ENCODE measurements around the gene BTN1A1.
"Not testable (repeated sequence)": the region's sequence is repeated elsewhere in the genome, so short reads cannot be mapped to it uniquely, and the experiment has no call there.

The BTN1A1 gene

DNA sequence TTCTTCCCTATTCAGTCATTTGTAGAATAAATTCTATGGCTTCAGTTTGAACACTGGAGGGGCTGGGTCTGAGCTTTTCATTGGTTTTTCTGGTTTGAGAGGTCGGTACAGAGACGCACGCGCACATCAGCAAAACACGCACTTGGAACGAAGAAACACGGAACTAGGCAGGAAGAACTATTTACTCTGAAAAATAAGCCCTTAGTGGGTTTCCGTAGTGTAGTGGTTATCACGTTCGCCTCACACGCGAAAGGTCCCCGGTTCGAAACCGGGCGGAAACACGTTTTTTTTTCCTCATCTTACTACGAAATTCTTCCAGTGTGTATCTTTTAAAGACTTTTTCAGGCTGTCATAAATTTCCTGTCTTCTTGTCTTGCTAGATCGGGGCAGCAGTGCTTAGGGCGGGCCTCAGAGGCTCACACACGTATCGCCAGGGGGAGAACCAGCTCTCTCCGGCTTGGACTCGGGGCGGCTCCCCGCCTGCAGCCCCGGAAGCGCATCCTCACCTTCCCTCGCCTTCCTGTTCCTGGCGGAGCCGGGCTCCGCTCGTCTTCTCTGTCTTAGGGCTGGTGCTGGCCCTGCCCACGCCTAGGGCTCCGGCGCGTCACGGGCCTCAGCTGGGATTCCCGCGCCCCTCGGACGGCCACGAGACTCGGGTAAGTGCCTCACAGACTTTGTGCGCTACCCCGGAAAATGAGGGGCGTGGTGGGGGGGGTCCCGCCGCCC is 37.9 kb downstream of the BTN1A1 start, which contains the start of gene HMGN4:
HMGN4 (plus strand) TSS at position 521 of the 726 bp plus-strand sequence. CDS start 6,841 bp downstream, outside the sequence.
- DNase-seq (ENCODE audit: low read depth) = peak; percentile 95

DNA sequence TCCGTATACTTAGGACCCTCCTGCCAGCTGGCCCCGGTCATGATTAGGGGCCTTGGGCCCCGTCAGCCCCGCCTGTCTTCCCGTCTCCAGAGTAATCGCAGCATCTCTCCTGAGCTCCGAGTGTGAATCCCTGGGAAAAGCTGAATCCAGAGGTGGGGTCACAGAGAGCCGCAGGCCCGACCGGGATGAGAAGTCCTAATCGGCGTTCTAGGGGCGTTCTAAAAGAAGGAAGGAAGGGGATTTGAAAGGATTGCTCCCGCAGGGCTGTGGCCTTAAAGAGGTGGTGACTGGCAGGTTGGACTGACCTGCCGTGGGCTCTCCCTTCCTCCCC is 38.4 kb downstream of the BTN1A1 start:
- no peak for DNase-seq (ENCODE audit: low read depth)

GRCh38 chr6:26539071-26539615 is 39.0 kb downstream of the BTN1A1 start:
- DNase-seq (ENCODE audit: low read depth) = peak; percentile 45

GRCh38 chr6:26541579-26541978 is 41.5 kb downstream of the BTN1A1 start:
- DNase-seq (ENCODE audit: low read depth) = no peak

- DNase-seq (ENCODE audit: low read depth) = peak; percentile 58
These were observed 43.9 kb downstream of the BTN1A1 start for GRCh38 chr6:26543953-26544352.

- DNase-seq (ENCODE audit: low read depth) = no peak
These were observed 44.4 kb downstream of the BTN1A1 start for GRCh38 chr6:26544473-26544872.

GRCh38 chr6:26545627-26546026 is 45.5 kb downstream of the BTN1A1 start:
- no peak for DNase-seq (ENCODE audit: low read depth)

DNA sequence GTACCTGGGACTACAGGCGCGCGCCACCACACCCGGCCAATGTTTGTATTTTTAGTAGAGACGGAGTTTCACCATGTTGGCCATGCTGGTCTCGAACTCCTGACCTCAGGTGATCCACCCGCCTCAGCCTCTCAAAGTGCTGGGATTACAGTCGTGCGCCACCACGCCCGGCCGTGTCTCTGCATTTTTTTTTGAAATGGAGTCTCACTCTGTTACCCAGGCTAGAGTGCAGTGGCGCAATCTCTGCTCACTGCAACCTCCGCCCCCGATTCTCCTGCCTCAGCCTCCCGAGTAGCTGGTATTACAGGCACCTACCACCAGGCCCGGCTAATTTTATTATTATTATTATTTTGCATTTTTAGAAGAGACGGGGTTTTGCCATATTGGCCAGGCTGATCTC is 47.3 kb downstream of the BTN1A1 start:
- DNase-seq (ENCODE audit: low read depth) = not testable (repeated sequence)

GRCh38 chr6:26550250-26550993 is 50.3 kb downstream of the BTN1A1 start:
- DNase-seq (ENCODE audit: low read depth) = peak; percentile 76

DNA sequence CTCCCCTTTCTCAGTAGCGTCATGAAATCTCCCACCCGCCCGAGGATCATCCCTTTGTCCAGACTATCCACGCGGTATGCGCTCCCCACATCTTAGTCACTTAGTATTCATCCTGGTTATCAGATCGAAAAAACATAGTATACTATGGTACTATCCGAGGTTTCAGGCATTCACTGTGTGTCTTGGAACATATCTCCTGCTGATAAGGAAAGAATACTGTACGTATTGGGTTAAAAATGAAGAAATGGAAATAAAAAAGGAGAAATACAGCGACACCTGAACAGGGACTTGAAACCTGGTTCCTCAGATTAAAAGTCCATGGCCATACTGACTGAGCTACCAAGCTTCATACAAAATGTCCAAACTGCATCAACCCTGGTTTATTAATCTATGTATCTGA is 52.1 kb downstream of the BTN1A1 start:
- no peak for DNase-seq (ENCODE audit: low read depth)

- peak; percentile 24 for DNase-seq (ENCODE audit: low read depth)
These were observed 52.6 kb downstream of the BTN1A1 start for GRCh38 chr6:26552640-26553188.

DNA sequence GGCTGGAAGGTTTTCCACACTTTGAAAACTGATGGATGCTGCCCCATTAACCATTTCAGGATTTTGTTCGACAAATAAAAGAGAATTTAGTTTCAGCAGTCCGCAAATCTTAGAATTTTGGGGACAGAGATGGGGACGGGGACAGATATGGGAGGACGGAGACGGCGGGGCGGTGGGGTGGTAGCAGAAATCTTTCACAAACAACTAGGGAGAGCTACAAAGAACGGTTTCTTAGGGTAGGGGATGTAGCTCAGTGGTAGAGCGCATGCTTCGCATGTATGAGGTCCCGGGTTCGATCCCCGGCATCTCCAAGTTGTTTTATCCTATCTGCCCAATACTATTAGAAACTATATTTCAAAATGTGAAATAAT is 53.1 kb downstream of the BTN1A1 start:
- DNase-seq (ENCODE audit: low read depth) = peak; percentile 78

DNA sequence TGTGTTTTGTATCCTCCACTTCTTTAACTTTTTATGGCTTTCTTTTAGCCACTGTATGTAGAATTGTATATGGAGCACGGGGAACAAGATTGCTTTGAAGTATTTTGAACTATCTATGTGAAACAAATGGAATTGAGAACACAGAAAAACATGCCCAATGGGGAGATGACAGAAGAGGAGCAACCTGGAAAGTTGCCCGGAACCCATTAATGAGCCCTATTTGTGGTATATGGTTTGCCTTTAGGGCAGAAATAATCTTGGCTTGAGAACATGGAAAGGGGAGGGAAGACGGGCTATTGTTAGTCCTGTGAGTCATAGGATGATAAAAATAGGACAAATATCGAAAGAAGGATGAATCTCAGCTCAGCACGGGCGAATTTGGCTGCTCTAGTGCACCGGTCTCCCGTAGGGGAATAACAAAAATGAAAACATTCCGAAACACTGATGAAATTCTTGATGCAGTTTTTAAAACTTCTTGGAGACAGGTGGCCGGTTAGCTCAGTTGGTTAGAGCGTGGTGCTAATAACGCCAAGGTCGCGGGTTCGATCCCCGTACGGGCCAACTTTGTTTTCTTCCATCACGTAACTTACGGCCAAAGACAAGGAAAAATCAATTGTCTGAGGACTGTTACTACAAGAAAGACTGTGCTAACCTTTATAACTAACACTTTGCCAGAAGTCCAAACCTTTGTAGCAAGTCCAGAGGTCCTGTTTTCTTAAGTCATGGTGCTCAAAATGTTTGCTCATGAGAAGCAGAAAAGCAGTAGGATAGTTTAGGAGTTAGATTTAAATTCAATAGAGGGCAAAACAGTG is 53.7 kb downstream of the BTN1A1 start:
- peak; percentile 93 for DNase-seq (ENCODE audit: low read depth)

GRCh38 chr6:26554447-26554696 is 54.3 kb downstream of the BTN1A1 start:
- DNase-seq (ENCODE audit: low read depth) = no peak

GRCh38 chr6:26554697-26555504 is 54.8 kb downstream of the BTN1A1 start:
- peak; percentile 85 for DNase-seq (ENCODE audit: low read depth)

DNA sequence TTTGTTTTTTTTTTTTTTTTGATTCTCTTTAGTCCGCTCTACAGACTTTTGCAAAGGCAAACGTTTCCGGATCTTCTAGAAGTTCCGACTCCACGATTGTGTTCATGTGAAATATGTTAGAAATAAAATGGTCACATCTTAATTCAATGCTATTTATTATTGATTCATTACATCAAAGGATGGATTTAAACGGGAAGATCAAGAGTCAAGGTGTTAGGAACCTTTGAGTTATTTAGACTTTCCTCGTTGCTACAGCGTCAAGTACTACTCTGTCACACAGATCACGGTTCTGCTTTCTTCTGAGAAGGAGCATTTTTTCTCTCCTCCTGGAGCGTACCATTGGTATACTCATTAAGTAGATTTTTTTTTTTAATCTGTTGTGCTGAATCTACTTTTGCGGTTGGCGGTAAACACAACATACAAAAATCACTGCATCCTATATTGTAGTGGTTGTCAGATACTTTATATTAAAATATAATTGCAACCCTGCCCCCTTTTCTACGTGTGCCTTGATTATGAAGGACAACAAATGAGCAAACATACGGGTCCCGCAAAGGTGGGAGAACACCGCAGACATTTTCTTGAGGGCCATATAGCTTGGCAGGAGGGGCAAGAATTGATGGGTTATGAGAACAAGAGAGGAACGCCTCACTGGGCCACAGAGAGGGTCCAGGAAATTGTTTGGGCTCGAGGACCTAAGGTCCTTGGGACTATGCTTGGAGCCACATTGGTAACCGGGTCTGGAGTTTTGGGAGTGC is 55.6 kb downstream of the BTN1A1 start:
- DNase-seq (ENCODE audit: low read depth) = peak; percentile 64

GRCh38 chr6:26556263-26557070 is 56.4 kb downstream of the BTN1A1 start:
- peak; percentile 97 for DNase-seq (ENCODE audit: low read depth)

Measured in ELR (cell line).